HAP-1 (cell line): Measurements from ENCODE around the gene GATD1.

ENCODE experiments used
- DNase-seq, 2 experiments: peaks; one replicate each; pipeline ENCODE4 v3.0.0-alpha.2; 2016 to 2020; ENCODE audit warnings: low spot score in 2 of 2
- H3K27me3 ChIP-seq: fragments of 250-450 bp; sonication (Bioruptor Pico); 2 replicates; pipeline ENCODE4 v1.5.1; 2020; ENCODE audit warnings: low read depth, mild to moderate bottlenecking, moderate library complexity
- H3K36me3 ChIP-seq: fragments of 250-450 bp; sonication (Bioruptor Pico); replicated peaks from 2 replicates; pipeline ENCODE4 v1.5.1; 2020; ENCODE audit warnings: mild to moderate bottlenecking
- H3K4me1 ChIP-seq: fragments of 250-450 bp; sonication (Bioruptor Pico); 2 replicates; pipeline ENCODE4 v1.5.1; 2020; ENCODE audit warnings: mild to moderate bottlenecking
- H3K4me3 ChIP-seq: fragments of 250-450 bp; sonication (Bioruptor Pico); 2 replicates; pipeline ENCODE4 v1.5.1; 2020; ENCODE audit warnings: mild to moderate bottlenecking, moderate library complexity
- H3K9me3 ChIP-seq: fragments of 250-450 bp; sonication (Bioruptor Pico); 2 replicates; pipeline ENCODE4 v1.5.1; 2020; ENCODE audit warnings: mild to moderate bottlenecking, moderate library complexity
- in situ Hi-C: fragments of 300-500 bp; cut with MboI; formaldehyde crosslinking; loops from 3 replicates; pipeline ENCODE4 v1.14.3; 2020; ENCODE audit warnings: low sequenced_read_pairs, inconsistent platforms, mixed read lengths

The GATD1 gene

GRCh38 chr11:723120-723883, 54.0 kb downstream of the GATD1 start:
- in situ Hi-C loops, result no loop called here
- Histone ChIP-seq H3K4me1 (peaks cover 9% of the 10 kb centered on the region), H3K27me3 (peaks cover 8% of the 10 kb centered on the region), H3K36me3 (no peaks in the 10 kb centered on the region), H3K9me3 (no peaks in the 10 kb centered on the region), H3K4me3 (no peak overlapping the region)
- DNase-seq, result peak in 1 of 2 experiments; percentile 39

- H3K4me1 ChIP-seq, result peaks cover 7% of the 10 kb centered on the region
- in situ Hi-C loops, result no loop called here
- no peak for DNase-seq
- H3K36me3 ChIP-seq, result no peaks in the 10 kb centered on the region
- no peak overlapping the region for H3K4me3 ChIP-seq
- H3K9me3 ChIP-seq, result no peaks in the 10 kb centered on the region
- H3K27me3 ChIP-seq, result peaks cover 8% of the 10 kb centered on the region
Measured at GRCh38 chr11:722346-722811, 54.9 kb downstream of the GATD1 start.

GRCh38 chr11:721741-722345, 55.4 kb downstream of the GATD1 start:
- no peak overlapping the region for H3K4me3 ChIP-seq
- in situ Hi-C loops, result no loop called here
- peak in 1 of 2 experiments; percentile 59 for DNase-seq
- peaks cover 7% of the 10 kb centered on the region for H3K4me1 ChIP-seq
- H3K36me3 ChIP-seq, result no peaks in the 10 kb centered on the region
- peaks cover 8% of the 10 kb centered on the region for H3K27me3 ChIP-seq
- no peaks in the 10 kb centered on the region for H3K9me3 ChIP-seq

GRCh38 chr11:721247-721740, 56.0 kb downstream of the GATD1 start:
- Histone ChIP-seq H3K36me3 (no peaks in the 10 kb centered on the region), H3K4me1 (peaks cover 7% of the 10 kb centered on the region), H3K27me3 (peaks cover 8% of the 10 kb centered on the region), H3K9me3 (no peaks in the 10 kb centered on the region; the same call in 1 of the 2 replicates), H3K4me3 (peak overlapping the region; percentile 33)
- no peak for DNase-seq
- in situ Hi-C loops, result no loop called here

- peak; percentile 61 to 87 for DNase-seq
- no peaks in the 10 kb centered on the region; the same call in 1 of the 2 replicates for H3K9me3 ChIP-seq
- in situ Hi-C loops, result no loop called here
- H3K4me3 ChIP-seq, result peak overlapping the region; percentile 33
- H3K36me3 ChIP-seq, result no peaks in the 10 kb centered on the region
- H3K4me1 ChIP-seq, result peaks cover 7% of the 10 kb centered on the region
- peaks cover 8% of the 10 kb centered on the region for H3K27me3 ChIP-seq
Measured at GRCh38 chr11:720642-721246, 56.5 kb downstream of the GATD1 start.

GRCh38 chr11:720017-720641, 57.2 kb downstream of the GATD1 start:
- no peaks in the 10 kb centered on the region; the same call in 1 of the 2 replicates for H3K9me3 ChIP-seq
- no peaks in the 10 kb centered on the region for H3K36me3 ChIP-seq
- H3K27me3 ChIP-seq, result peaks cover 8% of the 10 kb centered on the region
- peaks cover 7% of the 10 kb centered on the region for H3K4me1 ChIP-seq
- peak overlapping the region; percentile 33 for H3K4me3 ChIP-seq
- no peak for DNase-seq
- in situ Hi-C loops, result no loop called here

- peaks cover 7% of the 10 kb centered on the region for H3K4me1 ChIP-seq
- no peak for DNase-seq
- H3K9me3 ChIP-seq, result no peaks in the 10 kb centered on the region; the same call in 1 of the 2 replicates
- no peaks in the 10 kb centered on the region for H3K36me3 ChIP-seq
- H3K27me3 ChIP-seq, result peaks cover 8% of the 10 kb centered on the region
- in situ Hi-C loops, result no loop called here
- H3K4me3 ChIP-seq, result no peak overlapping the region
Measured at GRCh38 chr11:719214-720016, 57.9 kb downstream of the GATD1 start.
